Neuronal stem cell (in vitro differentiated cells): ENCODE data around the gene CREB5.

Source experiments
- DNase-seq: peaks from one replicate; pipeline ENCODE4 v3.0.0-alpha.2; 2013; ENCODE audit warnings: low spot score
- H2AFZ ChIP-seq: one replicate; pipeline ENCODE4 v1.6.1; 2013; ENCODE audit warnings: mild to moderate bottlenecking, low read length, inconsistent platforms
- H2AK5ac ChIP-seq: 2 replicates; pipeline ENCODE4 v1.6.1; 2013; ENCODE audit warnings: low read depth, mild to moderate bottlenecking, inconsistent platforms, low read length, moderate library complexity, mixed read lengths
- H2BK120ac ChIP-seq: 2 replicates; pipeline ENCODE4 v1.6.1; 2013; ENCODE audit warnings: low read depth, mild to moderate bottlenecking, inconsistent platforms, low read length, moderate library complexity, mixed read lengths
- H2BK12ac ChIP-seq: one replicate; pipeline ENCODE4 v1.6.1; 2013; ENCODE audit warnings: low read length, inconsistent platforms
- H2BK15ac ChIP-seq: 2 replicates; pipeline ENCODE4 v1.6.1; 2013; ENCODE audit warnings: mild to moderate bottlenecking, low read length, inconsistent platforms, mixed read lengths
- H2BK5ac ChIP-seq: one replicate; pipeline ENCODE4 v1.6.1; 2013; ENCODE audit warnings: inconsistent platforms, mild to moderate bottlenecking, low read length, moderate library complexity
- H3K14ac ChIP-seq: one replicate; pipeline ENCODE4 v1.6.1; 2013; ENCODE audit warnings: low read length, inconsistent platforms
- H3K18ac ChIP-seq: 2 replicates; pipeline ENCODE4 v1.6.1; 2013; ENCODE audit warnings: low read length, inconsistent platforms
- H3K23ac ChIP-seq: 2 replicates; pipeline ENCODE4 v1.6.1; 2013; ENCODE audit warnings: low read depth, mild to moderate bottlenecking, mixed read lengths, low read length, inconsistent platforms; ENCODE audit not compliant: poor library complexity
- H3K27ac ChIP-seq: replicated peaks from 3 replicates; pipeline ENCODE4 v1.5.1; 2013; ENCODE audit warnings: low read length, inconsistent platforms
- H3K27me3 ChIP-seq, 3 experiments: 2 replicates each; pipeline ENCODE4 v1.6.1; 2013; ENCODE audit warnings: low read length in 3 of 3, mild to moderate bottlenecking in 2 of 3, inconsistent platforms in 1 of 3, low read depth in 1 of 3, mixed read lengths in 1 of 3, moderate library complexity in 1 of 3; ENCODE audit not compliant: control insufficient read depth in 3 of 3, insufficient read depth in 3 of 3
- H3K36me3 ChIP-seq, 2 donors: replicated peaks in 1 of 2; 2 replicates each; pipeline ENCODE4 v1.6.1; 2013; ENCODE audit warnings: low read length in 2 of 2; ENCODE audit not compliant: control insufficient read depth in 2 of 2, insufficient read depth in 2 of 2
- H3K4ac ChIP-seq: 2 replicates; pipeline ENCODE4 v1.6.1; 2013; ENCODE audit warnings: inconsistent platforms, mild to moderate bottlenecking, low read length, moderate library complexity
- H3K4me1 ChIP-seq, 2 donors: 1 replicate in 1 of 2; 2 replicates in 1 of 2; pipeline ENCODE4 v1.6.1; 2013; ENCODE audit warnings: low read length in 2 of 2, low read depth in 1 of 2; ENCODE audit not compliant: control insufficient read depth in 2 of 2, insufficient read depth in 1 of 2
- H3K4me2 ChIP-seq: one replicate; pipeline ENCODE4 v1.6.1; 2013; ENCODE audit warnings: mild to moderate bottlenecking, low read length, inconsistent platforms; ENCODE audit not compliant: insufficient read depth, poor library complexity, severe bottlenecking
- H3K4me3 ChIP-seq, 2 donors: 2 replicates each; pipeline ENCODE4 v1.5.1; 2013; ENCODE audit warnings: low read length in 2 of 2, mild to moderate bottlenecking in 2 of 2, inconsistent platforms in 1 of 2, moderate library complexity in 1 of 2
- H3K79me1 ChIP-seq: one replicate; pipeline ENCODE4 v1.6.1; 2013; ENCODE audit warnings: low read depth, mild to moderate bottlenecking, inconsistent platforms, low read length, moderate library complexity
- H3K9ac ChIP-seq: one replicate; pipeline ENCODE4 v1.6.1; 2013; ENCODE audit warnings: mild to moderate bottlenecking, low read depth, low read length, inconsistent platforms; ENCODE audit not compliant: poor library complexity
- H3K9me3 ChIP-seq, 2 donors: replicated peaks in 1 of 2; 2 replicates each; pipeline versions ENCODE3 to v1.6.1; 2013; ENCODE audit warnings: low read length in 2 of 2, mild to moderate bottlenecking in 2 of 2, inconsistent platforms in 1 of 2, low read depth in 1 of 2, mixed read lengths in 1 of 2, moderate library complexity in 1 of 2; ENCODE audit not compliant: control insufficient read depth in 2 of 2, insufficient read depth in 1 of 2
- H4K8ac ChIP-seq: one replicate; pipeline ENCODE4 v1.6.1; 2013; ENCODE audit warnings: low read depth, mild to moderate bottlenecking, inconsistent platforms, low read length, moderate library complexity
- H4K91ac ChIP-seq: one replicate; pipeline ENCODE4 v1.6.1; 2013; ENCODE audit warnings: low read length, low read depth, mild to moderate bottlenecking, inconsistent platforms; ENCODE audit not compliant: poor library complexity
- WGBS, 2 donors: extraction: QIAGEN DNeasy Blood & Tissue Kit; methylation state at CpG; one replicate each; pipeline ENCODE4 v1.1.7; 2013; ENCODE audit warnings: missing lambda C conversion rate in 2 of 2, mixed read lengths in 1 of 2; ENCODE audit not compliant: insufficient read length in 2 of 2, insufficient replicate concordance in 1 of 2; ENCODE audit errors: extremely low coverage in 2 of 2; 5-methylcytosine and 5-hydroxymethylcytosine counted together

Gene CREB5

GRCh38 chr7:28705350-28705749, 293.0 kb downstream of the CREB5 start:
- H3K36me3 ChIP-seq = peaks cover 0 to 5% of the 10 kb centered on the region in 2 donors
- H3K4me1 ChIP-seq = peaks cover 3 to 23% of the 10 kb centered on the region in 2 donors
- H4K91ac ChIP-seq = no peak overlapping the region

GRCh38 chr7:28706584-28706983, 294.3 kb downstream of the CREB5 start:
- H2BK15ac ChIP-seq = no peak overlapping the region
- H3K4me1 ChIP-seq = peaks cover 3 to 30% of the 10 kb centered on the region in 2 donors
- no peak overlapping the region for H4K8ac ChIP-seq
- H3K4me3 ChIP-seq = no peak overlapping the region
- no peak overlapping the region for H4K91ac ChIP-seq
- H2BK5ac ChIP-seq = no peak overlapping the region
- no CpG with 5 or more reads among the region's 1 CpG for WGBS, 2 donors
- H2BK12ac ChIP-seq = no peak overlapping the region
- H3K18ac ChIP-seq = no peak overlapping the region
- no peak overlapping the region for H3K4ac ChIP-seq
- H2BK120ac ChIP-seq = no peak overlapping the region
- no peak overlapping the region for H3K23ac ChIP-seq
- no peak overlapping the region for H2AK5ac ChIP-seq
- H3K36me3 ChIP-seq = peaks cover 0 to 5% of the 10 kb centered on the region in 2 donors
- H3K4me2 ChIP-seq = no peak overlapping the region
- H3K27ac ChIP-seq = no peak overlapping the region
- DNase-seq = no peak
- no peak overlapping the region for H3K14ac ChIP-seq
- no peak overlapping the region for H3K9ac ChIP-seq
- H3K9me3 ChIP-seq = peaks cover 1 to 6% of the 10 kb centered on the region in 2 donors
- no peaks in the 10 kb centered on the region for H3K79me1 ChIP-seq
- H2AFZ ChIP-seq = no peak overlapping the region
- no peaks in the 10 kb centered on the region for H3K27me3 ChIP-seq

More at GRCh38 chr7:28705350-28705749, 293.0 kb downstream of the CREB5 start:
- Histone ChIP-seq H2AFZ (no peak overlapping the region), H3K9me3 (peaks cover 1 to 6% of the 10 kb centered on the region in 2 donors), H2BK15ac (no peak overlapping the region), H2AK5ac (no peak overlapping the region), H2BK120ac (no peak overlapping the region), H3K27me3 (no peaks in the 10 kb centered on the region), H3K79me1 (no peaks in the 10 kb centered on the region), H2BK5ac (no peak overlapping the region), H3K18ac (no peak overlapping the region), H3K4me3 (no peak overlapping the region), H2BK12ac (no peak overlapping the region), H3K27ac (no peak overlapping the region), H3K9ac (no peak overlapping the region), H4K8ac (no peak overlapping the region), H3K14ac (no peak overlapping the region), H3K23ac (no peak overlapping the region), H3K4me2 (no peak overlapping the region), H3K4ac (no peak overlapping the region)
- DNase-seq = no peak
- no CpG with 5 or more reads among the region's 2 CpGs for WGBS, 2 donors

GRCh38 chr7:28707291-28707690, 295.0 kb downstream of the CREB5 start:
- Histone ChIP-seq H3K23ac (no peak overlapping the region), H2AFZ (no peak overlapping the region), H3K79me1 (no peaks in the 10 kb centered on the region), H2BK15ac (no peak overlapping the region), H2AK5ac (no peak overlapping the region), H4K91ac (no peak overlapping the region), H3K4me1 (peaks cover 3 to 30% of the 10 kb centered on the region in 2 donors), H3K9me3 (peaks cover 1 to 6% of the 10 kb centered on the region in 2 donors), H3K14ac (no peak overlapping the region), H3K4me3 (no peak overlapping the region), H3K27me3 (no peaks in the 10 kb centered on the region), H4K8ac (no peak overlapping the region), H3K4me2 (no peak overlapping the region), H3K36me3 (peaks cover 0 to 8% of the 10 kb centered on the region in 2 donors), H3K18ac (no peak overlapping the region), H2BK120ac (no peak overlapping the region), H3K9ac (no peak overlapping the region), H2BK5ac (no peak overlapping the region), H2BK12ac (no peak overlapping the region), H3K4ac (no peak overlapping the region), H3K27ac (no peak overlapping the region)
- no CpG with 5 or more reads among the region's 6 CpGs for WGBS, 2 donors
- DNase-seq = no peak

- Histone ChIP-seq H3K36me3 (peaks cover 0 to 8% of the 10 kb centered on the region in 2 donors), H3K14ac (no peak overlapping the region), H2BK15ac (no peak overlapping the region), H3K23ac (no peak overlapping the region), H3K18ac (no peak overlapping the region), H4K91ac (no peak overlapping the region), H4K8ac (no peak overlapping the region), H3K4me2 (no peak overlapping the region), H2AFZ (peak overlapping the region; percentile 77), H3K9ac (no peak overlapping the region), H3K4ac (no peak overlapping the region), H3K27ac (peak overlapping the region; percentile 0), H2BK120ac (no peak overlapping the region), H2BK12ac (no peak overlapping the region), H3K9me3 (peaks cover 1 to 5% of the 10 kb centered on the region in 2 donors), H3K79me1 (no peaks in the 10 kb centered on the region), H2AK5ac (no peak overlapping the region), H3K4me1 (peaks cover 3 to 30% of the 10 kb centered on the region in 2 donors), H3K4me3 (peak overlapping the region in 1 of 2 donors; percentile 45), H3K27me3 (no peaks in the 10 kb centered on the region), H2BK5ac (no peak overlapping the region)
- WGBS, 2 donors = no CpG with 5 or more reads among the region's 15 CpGs
- no peak for DNase-seq
These were observed 296.0 kb downstream of the CREB5 start for GRCh38 chr7:28708033-28708951.
